Ovary (tissue), 9 donors: ENCODE results near the gene PTGR2. TPM values are rescaled to one million over a fixed set of nuclear protein-coding genes. Genes with fewer than 3 reads are reported as not detected.
"Not testable (repeated sequence)": the region's sequence is repeated elsewhere in the genome, so short reads cannot be mapped to it uniquely, and the experiment has no call there.

ENCODE experiments used
- DNase-seq, 5 donors: peaks; one replicate each; pipeline ENCODE4 v3.0.0-alpha.2; 2019 to 2020
- H3K27ac ChIP-seq, 2 donors: fragments of 200-600 bp; one replicate each; pipeline versions ENCODE4 v1.5.1 to v1.8.0; 2019 to 2022
- H3K27me3 ChIP-seq: fragments of 200-600 bp; one replicate; pipeline ENCODE4 v1.8.0; 2022
- H3K36me3 ChIP-seq: fragments of 200-600 bp; sonication (generic); one replicate; pipeline ENCODE4 v1.5.1; 2019
- H3K4me1 ChIP-seq: one replicate; pipeline ENCODE4 v1.8.1; 2013; ENCODE audit warnings: mild to moderate bottlenecking, moderate library complexity; ENCODE audit not compliant: insufficient read depth
- H3K4me3 ChIP-seq: fragments of 200-600 bp; sonication (generic); one replicate; pipeline ENCODE4 v1.5.1; 2017
- H3K9me3 ChIP-seq, 2 donors: fragments of 200-600 bp in 1 of 2; sonication (generic) in 1 of 2; one replicate each; pipeline versions ENCODE4 v1.5.1 to v1.8.1; 2013 to 2019; ENCODE audit warnings: mild to moderate bottlenecking in 1 of 2, moderate library complexity in 1 of 2
- CTCF ChIP-seq, 3 donors: fragments of 450-650 bp in 2 of 3; fragments of 200-600 bp in 1 of 3; IDR thresholded peaks; one replicate each; pipeline versions ENCODE4 v1.5.1 to v1.8.0; 2016 to 2022; ENCODE audit warnings: antibody characterized with exemption in 3 of 3, mild to moderate bottlenecking in 1 of 3
- EP300 ChIP-seq: sonication (generic); formaldehyde crosslinking; IDR thresholded peaks from one replicate; pipeline ENCODE4 v1.6.1; 2017; ENCODE audit warnings: antibody characterized with exemption
- POLR2A ChIP-seq: fragments of 450-650 bp; IDR thresholded peaks from one replicate; pipeline ENCODE4 v1.6.1; 2017; ENCODE audit warnings: antibody characterized with exemption, mild to moderate bottlenecking, moderate library complexity
- WGBS, 3 donors: extraction: QIAGEN DNeasy Blood & Tissue Kit in 1 of 3; methylation state at CpG; one replicate each; pipeline versions ENCODE4 v1.1.5 to v1.1.7; 2013 to 2017; 5-methylcytosine and 5-hydroxymethylcytosine counted together
- intact Hi-C, 4 donors: fragments of 100-400 bp; cut with DNase I; formaldehyde crosslinking; loops; one replicate each; pipeline versions ENCODE4 v1.11.0 to v1.15.1; 2022 to 2023
- polyA plus RNA-seq, 2 donors: library from polyadenylated mRNA; stranded (reverse); fragments of 200-250 nt in 1 of 2; fragments of 350-450 nt in 1 of 2; fragmentation: Illumina TruSeq in 1 of 2; extraction: RNeasy Lipid Tissue Mini Kit (QIAGEN cat#74804) in 1 of 2; gene quantifications; one replicate each; pipeline ENCODE4 v1.2.3, GENCODE V29; 2013 to 2014
- small RNA-seq: library from RNA; depleted of rRNA; stranded (forward); fragments of <200 nt; gene quantifications from one replicate; pipeline ENCODE3, GENCODE V24; 2016
- total RNA-seq, 7 donors: library from RNA; depleted of rRNA in 2 of 7; stranded (reverse); fragments of >200 nt in 2 of 7; fragmentation: NEBNext Ultra II Directional in 3 of 7; extraction: Animal tissue kit (Norgen Biotek cat#: 25700) in 3 of 7; gene quantifications; one replicate each; pipeline versions ENCODE4 v1.1.0 to v1.2.4, GENCODE V29; 2016 to 2023
- donor health status: DM: no; HTN: no; CAD: no; lungs with moderate emphysema.
- donor health status: DM: no; HTN: no; CAD: no.
- donor health status: Bipolar disorder and iron deficiency.
- donor health status: DM: yes; HTN: yes; CAD: no.
- donor health status: DM: no; HTN: no; CAD: no.
- donor health status: DM: yes; HTN: yes; CAD: no.

PTGR2 gene
- total and polyA plus RNA-seq, 9 donors, result 4.6 to 14.8 (median 10.5) TPM

DNA sequence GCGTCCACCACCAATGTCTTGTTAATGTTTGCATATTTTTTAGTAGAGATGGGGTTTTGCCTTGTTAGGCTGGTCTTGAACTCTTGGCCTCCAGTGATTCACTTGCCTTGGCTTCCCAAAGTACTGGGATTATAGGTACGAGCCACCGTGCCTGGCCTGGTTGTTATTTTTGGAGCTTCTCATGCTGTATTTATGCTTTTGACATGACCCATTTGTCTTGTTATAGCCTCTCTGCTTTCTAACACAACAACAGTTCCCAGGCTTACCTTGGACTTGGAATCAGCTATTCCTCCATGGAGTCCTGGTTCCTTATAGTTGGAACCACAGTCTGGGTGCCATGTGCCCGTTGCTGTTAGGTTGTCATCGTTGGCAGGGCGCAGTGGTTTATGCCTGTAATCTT, 64.7 kb downstream of the PTGR2 start:
- TF ChIP-seq CTCF (IDR thresholded peaks at IDR 0.05), result no peak
- intact Hi-C loops, result no loop called here
- no peak for DNase-seq
- WGBS, 3 donors, result 63 to 67% (median 66%) methylated on average over 6 of the region's 6 CpGs
- no peaks in the 10 kb centered on the region for H3K4me1 ChIP-seq
- H3K9me3 ChIP-seq, result no peaks in the 10 kb centered on the region
- no peak overlapping the region for H3K27ac ChIP-seq
- no peak overlapping the region for H3K4me3 ChIP-seq
- H3K27me3 ChIP-seq, result no peaks in the 10 kb centered on the region
- H3K36me3 ChIP-seq, result no peaks in the 10 kb centered on the region

- H3K27me3 ChIP-seq, H3K4me1 ChIP-seq, H3K36me3 ChIP-seq, H3K27ac ChIP-seq, DNase-seq, H3K4me3 ChIP-seq, intact Hi-C loops, H3K9me3 ChIP-seq: not testable (repeated sequence)
- WGBS, 3 donors, result 96 to 99% (median 98%) methylated on average over 2 of the region's 2 CpGs
These were observed 67.8 kb downstream of the PTGR2 start for GRCh38 chr14:73919457-73919856.

GRCh38 chr14:73924337-73924736, 72.7 kb downstream of the PTGR2 start:
- H3K36me3 ChIP-seq, result no peaks in the 10 kb centered on the region
- no peaks in the 10 kb centered on the region for H3K4me1 ChIP-seq
- H3K27ac ChIP-seq, result no peak overlapping the region
- DNase-seq, result no peak
- TF ChIP-seq POLR2A, result no peak
- TF ChIP-seq CTCF (IDR thresholded peaks at IDR 0.05), result no peak
- no peak for TF ChIP-seq EP300
- no peak overlapping the region for H3K4me3 ChIP-seq
- intact Hi-C loops, result no loop called here
- H3K9me3 ChIP-seq, result no peaks in the 10 kb centered on the region
- no peaks in the 10 kb centered on the region for H3K27me3 ChIP-seq
- 82 to 96% (median 86%) methylated on average over 5 of the region's 5 CpGs for WGBS, 3 donors

Small RNA genes within 50 kb of the gene (small RNA-seq; reads per million reads assigned to genes)
- gene AC005520.4 (not detected), gene RF00019 (not detected)

Other genes with a start within 250 kb of the PTGR2 start
- not detected for gene ACOT6, start 239.3 kb upstream of the PTGR2 start, total RNA-seq
- under 1 TPM in 1 of 2 donors, not detected in 1; 0.10 TPM for gene ACOT6, start 239.3 kb upstream of the PTGR2 start, polyA plus RNA-seq
- gene DNAL1, start 206.8 kb upstream of the PTGR2 start, total RNA-seq, result 10 to 100 TPM; 11.2 to 19.9 (median 16.2) TPM
- 10 to 100 TPM in 1 of 2 donors, 1 to 10 TPM in 1; 4.1 to 15.8 TPM for gene DNAL1, start 206.8 kb upstream of the PTGR2 start, polyA plus RNA-seq
- gene PNMA1, start 137.4 kb upstream of the PTGR2 start, total RNA-seq, result 100 to 1,000 TPM in 1 of 7 donors, 10 to 100 TPM in 6; 22.3 to 114 (median 87.3) TPM
- gene PNMA1, start 137.4 kb upstream of the PTGR2 start, polyA plus RNA-seq, result 10 to 100 TPM; 43.7 to 84.2 TPM
- gene ZNF410, start 35.0 kb downstream of the PTGR2 start, total RNA-seq, result 10 to 100 TPM; 47.7 to 71.4 (median 54.4) TPM
- gene ZNF410, start 35.0 kb downstream of the PTGR2 start, polyA plus RNA-seq, result 10 to 100 TPM; 37.0 to 65.4 TPM
- gene FAM161B, start 98.3 kb downstream of the PTGR2 start, total RNA-seq, result 10 to 100 TPM in 5 of 7 donors, 1 to 10 TPM in 2; 8.3 to 21.4 (median 14.9) TPM
- gene FAM161B, start 98.3 kb downstream of the PTGR2 start, polyA plus RNA-seq, result 10 to 100 TPM in 1 of 2 donors, 1 to 10 TPM in 1; 9.0 to 12.6 TPM
- gene COQ6, start 98.5 kb downstream of the PTGR2 start, total RNA-seq, result 10 to 100 TPM; 17.1 to 27.1 (median 18.7) TPM
- gene COQ6, start 98.5 kb downstream of the PTGR2 start, polyA plus RNA-seq, result 10 to 100 TPM; 23.3 to 31.8 TPM
- 10 to 100 TPM in 2 of 7 donors, 1 to 10 TPM in 5; 4.8 to 11.6 (median 7.0) TPM for gene ENTPD5, start 167.5 kb downstream of the PTGR2 start, total RNA-seq
- 10 to 100 TPM in 1 of 2 donors, 1 to 10 TPM in 1; 3.3 to 12.3 TPM for gene ENTPD5, start 167.5 kb downstream of the PTGR2 start, polyA plus RNA-seq
- 10 to 100 TPM in 2 of 7 donors, 1 to 10 TPM in 5; 1.7 to 16.5 (median 4.9) TPM for gene BBOF1, start 167.5 kb downstream of the PTGR2 start, total RNA-seq
- gene BBOF1, start 167.5 kb downstream of the PTGR2 start, polyA plus RNA-seq, result 10 to 100 TPM in 1 of 2 donors, 1 to 10 TPM in 1; 4.1 to 11.5 TPM
- 10 to 100 TPM; 29.8 to 78.1 (median 50.3) TPM for gene ALDH6A1, start 232.6 kb downstream of the PTGR2 start, total RNA-seq
- 10 to 100 TPM; 28.6 to 52.6 TPM for gene ALDH6A1, start 232.6 kb downstream of the PTGR2 start, polyA plus RNA-seq
- 10 to 100 TPM in 3 of 7 donors, 1 to 10 TPM in 4; 8.6 to 12.5 (median 10.0) TPM for gene LIN52, start 233.1 kb downstream of the PTGR2 start, total RNA-seq
- gene LIN52, start 233.1 kb downstream of the PTGR2 start, polyA plus RNA-seq, result 10 to 100 TPM in 1 of 2 donors, 1 to 10 TPM in 1; 8.7 to 11.8 TPM